GM12801 (cell line): ENCODE measurements around the gene TIAL1.

Experiments used
- CTCF ChIP-seq: IDR thresholded peaks from one replicate; pipeline ENCODE4 v1.5.1; 2011; ENCODE audit warnings: control low read depth; ENCODE audit not compliant: insufficient read length; ENCODE audit errors: extremely low read depth

The TIAL1 gene

GRCh38 chr10:119550827-119551226 is 45.9 kb downstream of the TIAL1 start:
- no peak for TF ChIP-seq CTCF

- TF ChIP-seq CTCF: no peak
Measured at GRCh38 chr10:119549247-119549999, 47.3 kb downstream of the TIAL1 start.

DNA sequence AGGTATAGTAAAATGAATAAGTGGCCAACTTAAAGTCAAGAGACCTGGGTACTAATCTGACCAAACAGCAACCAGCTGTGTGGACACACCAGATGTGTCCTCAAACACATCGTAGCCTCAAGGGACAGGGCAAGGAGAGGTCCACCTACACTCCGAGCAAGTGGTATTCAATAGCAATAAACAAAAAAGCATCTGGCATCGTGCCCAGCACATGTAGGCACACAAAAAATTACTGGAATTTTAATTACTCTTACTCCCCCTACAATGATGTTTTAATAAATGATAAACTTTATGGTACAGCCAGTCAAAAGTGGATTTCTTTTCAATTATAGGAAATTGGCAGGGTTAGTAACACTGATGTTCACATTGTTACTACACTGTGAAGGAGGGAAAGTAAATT is 50.8 kb downstream of the TIAL1 start:
- no peak for TF ChIP-seq CTCF

- no peak for TF ChIP-seq CTCF
Measured at GRCh38 chr10:119545310-119545709, 51.5 kb downstream of the TIAL1 start.

GRCh38 chr10:119543814-119544642 is 52.7 kb downstream of the TIAL1 start:
- TF ChIP-seq CTCF: no peak

GRCh38 chr10:119542988-119543813 is 53.6 kb downstream of the TIAL1 start:
- TF ChIP-seq CTCF: no peak

DNA sequence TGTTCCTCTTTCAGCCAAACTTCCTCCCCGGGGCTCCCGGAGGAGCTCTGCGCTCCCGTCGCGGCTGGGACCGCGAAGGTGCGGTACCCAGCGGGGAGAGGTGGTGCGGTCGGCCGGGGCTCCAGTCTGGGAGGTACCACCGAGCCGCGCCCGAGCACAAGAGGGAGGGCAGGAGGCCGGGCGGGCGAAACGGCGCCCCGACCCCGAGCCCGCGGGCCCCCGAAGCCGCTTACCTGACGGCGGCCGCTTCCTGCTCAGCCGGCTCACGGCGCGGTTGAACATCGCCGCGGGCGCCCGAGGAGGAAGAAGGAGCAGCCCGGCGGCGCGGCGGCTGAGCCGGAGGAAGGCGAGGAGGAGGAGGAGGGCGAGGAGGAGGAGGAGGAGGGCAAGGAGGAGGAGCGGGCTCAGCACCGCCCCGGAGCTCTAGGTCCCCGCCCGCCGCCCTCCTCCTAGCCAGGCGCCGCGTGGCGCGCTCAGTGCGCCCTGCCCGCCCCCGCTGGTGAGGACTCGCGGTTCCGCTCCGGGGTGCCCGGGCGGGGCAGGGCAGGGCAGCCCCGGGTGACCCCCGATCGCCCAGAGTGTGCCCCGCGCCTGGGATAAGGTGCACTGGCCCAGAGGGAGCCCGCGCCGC is 54.3 kb downstream of the TIAL1 start, which contains the start of gene RGS10:
TSS of gene RGS10 (minus strand) at position 363 of the 631 bp plus-strand sequence. CDS start at position 282, 81 bp downstream.
- TF ChIP-seq CTCF: no peak
